Activated naive CD4-positive, alpha-beta T cell treated with anti-CD3 and anti-CD28 coated beads, Interleukin-2, amount 10 ng/mL, durations not matched to agents 7 days and 5 days (primary cell): ENCODE measurements around the gene DHTKD1.
"Not testable (repeated sequence)": the region's sequence is repeated elsewhere in the genome, so short reads cannot be mapped to it uniquely, and the experiment has no call there.

Source experiments
- CTCF ChIA-PET: fragments of 350-600 bp; sonication (Branson Sonifier 250); formaldehyde crosslinking; loops from one replicate; lab custom pipeline; 2021; ENCODE audit warnings: antibody characterized with exemption; lab: Charles Lee
- DNase-seq: peaks from one replicate; pipeline ENCODE4 v3.0.0-alpha.2; 2020
- H3K27ac Mint-ChIP-seq: one replicate; pipeline ENCODE4 v1.8.0; 2021; ENCODE audit warnings: mild to moderate bottlenecking, moderate library complexity, mixed read lengths
- H3K27me3 Mint-ChIP-seq: one replicate; pipeline ENCODE4 v1.8.0; 2021; ENCODE audit warnings: mild to moderate bottlenecking, mixed read lengths
- H3K36me3 Mint-ChIP-seq: one replicate; pipeline ENCODE4 v1.8.0; 2021; ENCODE audit warnings: mixed read lengths
- H3K4me1 Mint-ChIP-seq: one replicate; pipeline ENCODE4 v1.8.0; 2021; ENCODE audit warnings: mixed read lengths
- H3K4me3 Mint-ChIP-seq: one replicate; pipeline ENCODE4 v1.8.0; 2021; ENCODE audit warnings: mild to moderate bottlenecking, moderate library complexity, mixed read lengths
- H3K9me3 Mint-ChIP-seq: one replicate; pipeline ENCODE4 v1.8.0; 2021; ENCODE audit warnings: mixed read lengths

DHTKD1 gene

GRCh38 chr10:12050528-12050927 lies 18.2 kb upstream of the DHTKD1 start:
- CTCF ChIA-PET: no interaction called here
- no peak overlapping the region for H3K4me3 Mint-ChIP-seq
- no peak overlapping the region for H3K27ac Mint-ChIP-seq
- no peaks in the 10 kb centered on the region for H3K9me3 Mint-ChIP-seq
- H3K27me3 Mint-ChIP-seq: peaks cover 20% of the 10 kb centered on the region
- H3K36me3 Mint-ChIP-seq: no peaks in the 10 kb centered on the region
- no peak for DNase-seq
- no peaks in the 10 kb centered on the region for H3K4me1 Mint-ChIP-seq

- Mint-ChIP-seq H3K9me3 (no peaks in the 10 kb centered on the region), H3K36me3 (no peaks in the 10 kb centered on the region), H3K27me3 (peaks cover 20% of the 10 kb centered on the region), H3K27ac (no peak overlapping the region), H3K4me1 (no peaks in the 10 kb centered on the region), H3K4me3 (no peak overlapping the region)
- CTCF ChIA-PET: interaction anchor here (0.6 kb wide), 1 partner anchor 213 kb away, joined by 4 read pairs; no protein-coding TSS in a partner anchor
- no peak for DNase-seq
These were observed 17.5 kb upstream of the DHTKD1 start for GRCh38 chr10:12051241-12051640.

- Mint-ChIP-seq H3K4me3 (no peak overlapping the region), H3K27me3 (peaks cover 3% of the 10 kb centered on the region), H3K4me1 (no peaks in the 10 kb centered on the region), H3K36me3 (no peaks in the 10 kb centered on the region), H3K9me3 (no peaks in the 10 kb centered on the region), H3K27ac (no peak overlapping the region)
- no peak for DNase-seq
- CTCF ChIA-PET: interaction anchor here (0.6 kb wide), 1 partner anchor 23 kb away, joined by 4 read pairs; no protein-coding TSS in a partner anchor
These were observed 13.0 kb upstream of the DHTKD1 start for GRCh38 chr10:12055732-12056131.

GRCh38 chr10:12056748-12057147 lies 12.0 kb upstream of the DHTKD1 start:
- CTCF ChIA-PET: no interaction called here
- H3K36me3 Mint-ChIP-seq: no peaks in the 10 kb centered on the region
- no peaks in the 10 kb centered on the region for H3K9me3 Mint-ChIP-seq
- no peaks in the 10 kb centered on the region for H3K4me1 Mint-ChIP-seq
- H3K4me3 Mint-ChIP-seq: no peak overlapping the region
- DNase-seq: no peak
- no peak overlapping the region for H3K27ac Mint-ChIP-seq
- peaks cover 3% of the 10 kb centered on the region for H3K27me3 Mint-ChIP-seq

DNA sequence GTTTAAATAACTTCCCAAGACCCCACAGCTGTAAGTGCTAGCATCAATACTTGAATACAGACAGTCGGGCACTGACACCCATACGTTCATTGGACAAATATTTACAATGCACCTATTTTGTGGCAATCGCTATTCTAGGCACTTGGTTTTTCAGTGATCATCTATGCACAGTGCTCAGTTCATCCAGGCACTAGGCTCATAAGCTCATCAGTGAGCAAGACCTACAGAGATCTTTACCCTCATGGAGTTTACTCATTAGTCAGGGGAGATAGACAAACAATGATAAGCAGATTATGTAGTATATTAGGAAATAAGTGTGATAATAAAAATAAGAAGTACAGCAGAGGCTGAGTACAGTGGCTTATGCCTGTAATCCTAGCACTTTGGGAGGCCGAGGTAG lies 7.6 kb upstream of the DHTKD1 start:
- CTCF ChIA-PET: no interaction called here
- no peak for DNase-seq
- Mint-ChIP-seq H3K27ac (no peak overlapping the region), H3K27me3 (peaks cover 13% of the 10 kb centered on the region), H3K4me1 (peaks cover 2% of the 10 kb centered on the region), H3K9me3 (no peaks in the 10 kb centered on the region), H3K36me3 (no peaks in the 10 kb centered on the region), H3K4me3 (no peak overlapping the region)

DNA sequence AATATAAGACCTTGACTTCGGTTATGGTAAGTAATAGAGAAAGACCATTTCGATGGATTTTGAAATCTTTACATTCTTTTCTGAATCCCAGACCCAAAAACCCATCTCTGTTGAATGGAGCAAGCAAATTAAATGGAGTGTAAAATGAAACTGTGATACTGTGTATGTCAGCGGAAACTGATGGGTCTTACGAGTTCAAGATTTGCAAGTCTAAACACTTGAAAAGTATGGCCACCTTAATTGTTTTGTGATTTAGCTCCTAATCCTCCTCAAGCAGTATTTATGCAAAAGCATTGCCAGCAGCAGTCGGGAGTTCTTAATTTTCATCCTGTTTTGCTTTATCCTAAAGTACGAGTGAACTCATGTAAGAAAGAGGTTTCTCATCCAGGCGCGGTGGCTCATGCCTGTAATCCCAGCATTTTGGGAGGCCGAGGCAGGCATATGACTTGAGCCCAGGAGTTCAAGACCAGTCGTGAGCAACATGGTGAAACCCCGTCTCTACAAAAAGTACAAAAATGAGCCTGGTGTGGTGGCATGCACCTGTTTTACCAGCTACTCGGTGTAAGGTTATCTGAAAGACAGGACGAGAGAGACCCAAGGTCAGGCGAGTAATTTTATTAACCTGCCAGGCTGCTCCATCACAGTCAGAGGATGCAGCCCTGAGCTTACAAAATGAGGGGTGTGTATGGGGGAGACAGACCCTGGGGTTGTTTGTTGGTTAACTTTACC lies 5.8 kb upstream of the DHTKD1 start:
- H3K4me3 Mint-ChIP-seq: no peak overlapping the region
- CTCF ChIA-PET: no interaction called here
- no peaks in the 10 kb centered on the region for H3K36me3 Mint-ChIP-seq
- no peaks in the 10 kb centered on the region for H3K9me3 Mint-ChIP-seq
- no peak overlapping the region for H3K27ac Mint-ChIP-seq
- no peak for DNase-seq
- H3K4me1 Mint-ChIP-seq: peaks cover 5% of the 10 kb centered on the region
- H3K27me3 Mint-ChIP-seq: peaks cover 10% of the 10 kb centered on the region

DNA sequence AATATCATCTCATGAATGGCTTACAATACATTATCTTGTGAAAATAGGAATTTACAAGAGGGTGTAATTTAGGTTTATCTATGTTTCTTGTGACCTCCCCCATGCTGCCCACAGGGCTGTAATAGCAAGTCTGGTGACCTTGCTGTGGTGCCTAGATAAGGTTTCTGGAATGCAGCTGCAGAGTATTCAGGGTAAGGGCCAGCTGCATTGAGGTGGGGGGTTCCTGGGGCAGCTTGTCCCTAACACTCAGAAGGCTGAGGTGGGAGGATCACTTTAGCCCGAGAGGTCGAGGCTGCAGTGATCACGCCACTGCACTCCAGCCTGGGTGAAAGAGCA lies 5.3 kb upstream of the DHTKD1 start:
- H3K4me1 Mint-ChIP-seq: peaks cover 8% of the 10 kb centered on the region
- DNase-seq: no peak
- H3K27me3 Mint-ChIP-seq: peaks cover 10% of the 10 kb centered on the region
- H3K4me3 Mint-ChIP-seq: no peak overlapping the region
- no peaks in the 10 kb centered on the region for H3K9me3 Mint-ChIP-seq
- no peak overlapping the region for H3K27ac Mint-ChIP-seq
- H3K36me3 Mint-ChIP-seq: no peaks in the 10 kb centered on the region
- CTCF ChIA-PET: interaction anchor here (0.6 kb wide), 1 partner anchor 49 kb away, joined by 4 read pairs; no protein-coding TSS in a partner anchor

DNA sequence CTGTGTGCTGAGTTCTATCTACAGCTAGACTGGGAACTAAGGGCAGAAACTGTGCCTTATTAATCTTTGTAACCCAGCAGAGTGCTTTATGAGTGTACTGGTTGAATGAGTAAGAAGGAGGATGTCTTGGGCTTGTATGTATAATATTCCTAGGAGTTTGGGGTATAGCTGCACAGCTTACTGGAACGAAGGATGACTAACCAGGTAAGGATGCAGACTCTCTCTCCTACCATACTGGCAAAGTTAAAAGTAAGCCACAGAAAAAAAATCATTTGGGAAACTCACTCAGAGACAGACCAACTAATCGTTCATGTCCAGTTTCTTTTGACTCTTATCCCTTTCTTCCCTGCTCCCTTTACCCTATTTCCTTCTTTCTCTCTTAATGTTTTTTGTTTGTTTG lies 1.4 kb upstream of the DHTKD1 start:
- no peaks in the 10 kb centered on the region for H3K9me3 Mint-ChIP-seq
- no peaks in the 10 kb centered on the region for H3K36me3 Mint-ChIP-seq
- CTCF ChIA-PET: no interaction called here
- H3K27ac Mint-ChIP-seq: peak overlapping the region; percentile 95
- peaks cover 10% of the 10 kb centered on the region for H3K27me3 Mint-ChIP-seq
- H3K4me3 Mint-ChIP-seq: no peak overlapping the region
- no peak for DNase-seq
- peaks cover 24% of the 10 kb centered on the region for H3K4me1 Mint-ChIP-seq

GRCh38 chr10:12071441-12071840 lies 2.7 kb downstream of the DHTKD1 start:
- H3K27ac Mint-ChIP-seq, H3K27me3 Mint-ChIP-seq, H3K36me3 Mint-ChIP-seq, H3K4me3 Mint-ChIP-seq, DNase-seq, CTCF ChIA-PET, H3K9me3 Mint-ChIP-seq: not testable (repeated sequence)
- H3K4me1 Mint-ChIP-seq: peaks cover 22% of the 10 kb centered on the region

DNA sequence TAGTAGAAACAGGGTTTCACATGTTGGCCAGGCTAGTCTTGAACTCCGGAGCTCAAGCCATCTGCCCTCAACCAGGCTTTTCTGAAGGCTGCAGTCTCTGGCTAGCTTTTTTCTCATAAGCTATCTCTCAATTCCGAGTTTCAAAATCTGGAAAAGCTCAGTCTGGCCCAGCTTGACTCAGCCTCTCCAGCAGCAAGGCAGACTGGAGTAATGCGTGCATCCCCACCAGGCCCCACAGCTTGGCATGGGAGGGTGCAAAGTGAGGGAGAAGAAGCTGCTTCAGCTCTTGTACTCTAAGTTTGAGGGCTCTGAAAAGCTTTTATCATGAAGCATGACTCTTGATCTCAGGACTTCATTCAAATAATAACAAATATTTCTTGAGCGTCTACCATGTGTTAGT lies 4.8 kb downstream of the DHTKD1 start:
- peaks cover 14% of the 10 kb centered on the region for H3K4me1 Mint-ChIP-seq
- CTCF ChIA-PET: no interaction called here
- no peaks in the 10 kb centered on the region for H3K27me3 Mint-ChIP-seq
- peaks cover 6% of the 10 kb centered on the region for H3K36me3 Mint-ChIP-seq
- H3K4me3 Mint-ChIP-seq: no peak overlapping the region
- no peak overlapping the region for H3K27ac Mint-ChIP-seq
- DNase-seq: no peak
- H3K9me3 Mint-ChIP-seq: no peaks in the 10 kb centered on the region

GRCh38 chr10:12077580-12078180 lies 8.9 kb downstream of the DHTKD1 start:
- Mint-ChIP-seq H3K27me3 (no peaks in the 10 kb centered on the region), H3K4me1 (no peaks in the 10 kb centered on the region), H3K27ac (no peak overlapping the region), H3K9me3 (no peaks in the 10 kb centered on the region), H3K4me3 (no peak overlapping the region), H3K36me3 (peaks cover 6% of the 10 kb centered on the region)
- CTCF ChIA-PET: no interaction called here
- no peak for DNase-seq

DNA sequence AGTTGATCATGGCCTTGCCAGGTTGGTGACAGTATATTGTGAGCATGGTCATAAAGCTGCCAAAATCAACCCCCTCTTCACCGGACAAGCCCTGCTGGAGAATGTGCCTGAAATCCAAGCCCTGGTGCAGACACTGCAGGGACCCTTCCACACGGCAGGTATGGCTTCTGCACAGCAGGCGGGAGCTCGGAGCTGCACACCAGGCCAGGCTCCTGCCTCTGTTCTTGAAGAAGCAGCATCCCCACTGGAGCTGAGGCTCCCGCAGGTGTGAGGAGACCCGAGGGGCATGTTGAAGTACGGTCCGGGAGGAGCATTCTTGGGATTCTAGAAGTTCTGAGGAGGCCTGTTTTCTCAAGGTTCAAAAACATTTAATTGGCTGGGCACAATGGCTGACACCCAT lies 12.7 kb downstream of the DHTKD1 start:
- no peaks in the 10 kb centered on the region for H3K9me3 Mint-ChIP-seq
- no peak overlapping the region for H3K4me3 Mint-ChIP-seq
- peaks cover 11% of the 10 kb centered on the region for H3K36me3 Mint-ChIP-seq
- CTCF ChIA-PET: no interaction called here
- H3K27ac Mint-ChIP-seq: no peak overlapping the region
- H3K4me1 Mint-ChIP-seq: no peaks in the 10 kb centered on the region
- H3K27me3 Mint-ChIP-seq: no peaks in the 10 kb centered on the region
- DNase-seq: no peak

GRCh38 chr10:12081879-12082557 lies 13.3 kb downstream of the DHTKD1 start:
- no peaks in the 10 kb centered on the region for H3K9me3 Mint-ChIP-seq
- H3K4me3 Mint-ChIP-seq: no peak overlapping the region
- DNase-seq: no peak
- H3K4me1 Mint-ChIP-seq: no peaks in the 10 kb centered on the region
- CTCF ChIA-PET: no interaction called here
- H3K36me3 Mint-ChIP-seq: peaks cover 13% of the 10 kb centered on the region
- H3K27me3 Mint-ChIP-seq: no peaks in the 10 kb centered on the region
- H3K27ac Mint-ChIP-seq: no peak overlapping the region

DNA sequence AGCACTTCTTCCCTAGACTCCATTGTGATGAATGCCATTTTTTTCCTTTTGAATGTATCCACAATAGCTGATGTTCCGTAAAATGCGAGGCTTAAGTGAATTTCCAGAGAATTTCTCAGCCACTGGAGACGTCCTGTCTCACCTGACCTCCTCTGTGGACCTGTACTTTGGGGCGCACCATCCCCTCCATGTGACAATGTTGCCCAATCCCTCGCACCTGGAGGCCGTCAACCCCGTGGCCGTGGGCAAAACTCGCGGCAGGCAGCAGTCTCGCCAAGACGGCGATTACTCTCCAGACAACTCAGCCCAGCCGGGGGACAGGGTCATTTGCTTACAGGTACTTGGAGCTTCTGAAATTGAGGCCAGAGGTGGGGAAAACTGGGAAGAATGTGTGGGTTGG lies 20.2 kb downstream of the DHTKD1 start:
- Mint-ChIP-seq H3K27me3 (no peaks in the 10 kb centered on the region), H3K36me3 (peaks cover 47% of the 10 kb centered on the region), H3K27ac (no peak overlapping the region), H3K4me3 (no peak overlapping the region), H3K9me3 (no peaks in the 10 kb centered on the region), H3K4me1 (no peaks in the 10 kb centered on the region)
- no peak for DNase-seq
- CTCF ChIA-PET: no interaction called here

GRCh38 chr10:12091421-12091820 lies 22.7 kb downstream of the DHTKD1 start:
- DNase-seq: no peak
- Mint-ChIP-seq H3K27me3 (no peaks in the 10 kb centered on the region), H3K9me3 (no peaks in the 10 kb centered on the region), H3K36me3 (peaks cover 52% of the 10 kb centered on the region), H3K4me3 (no peak overlapping the region), H3K27ac (no peak overlapping the region), H3K4me1 (no peaks in the 10 kb centered on the region)
- CTCF ChIA-PET: no interaction called here
